Suprapubic skin (tissue), 4 donors: ENCODE results near the gene ETFRF1.

Experiments
- EP300 ChIP-seq: sonication (generic); formaldehyde crosslinking; IDR thresholded peaks from one replicate; pipeline ENCODE4 v1.6.1; 2017; ENCODE audit warnings: antibody characterized with exemption
- POLR2A ChIP-seq, 2 donors: fragments of 450-650 bp; IDR thresholded peaks; one replicate each; pipeline ENCODE4 v1.6.1; 2017; ENCODE audit warnings: antibody characterized with exemption in 2 of 2, mild to moderate bottlenecking in 2 of 2, moderate library complexity in 2 of 2
- POLR2AphosphoS5 ChIP-seq, 3 donors: sonication (generic); formaldehyde crosslinking; IDR thresholded peaks; one replicate each; pipeline ENCODE4 v1.6.1; 2017; ENCODE audit warnings: antibody characterized with exemption in 3 of 3
- TF ChIP-seq, protein P1 (sequence below), 2 donors: fragments of 200-600 bp in 1 of 2; fragments of 450-650 bp in 1 of 2; sonication (generic) in 1 of 2; IDR thresholded peaks; one replicate each; pipeline ENCODE4 v1.5.1; 2016 to 2019; ENCODE audit warnings: antibody characterized with exemption in 2 of 2, mild to moderate bottlenecking in 1 of 2, moderate library complexity in 1 of 2

DNA sequence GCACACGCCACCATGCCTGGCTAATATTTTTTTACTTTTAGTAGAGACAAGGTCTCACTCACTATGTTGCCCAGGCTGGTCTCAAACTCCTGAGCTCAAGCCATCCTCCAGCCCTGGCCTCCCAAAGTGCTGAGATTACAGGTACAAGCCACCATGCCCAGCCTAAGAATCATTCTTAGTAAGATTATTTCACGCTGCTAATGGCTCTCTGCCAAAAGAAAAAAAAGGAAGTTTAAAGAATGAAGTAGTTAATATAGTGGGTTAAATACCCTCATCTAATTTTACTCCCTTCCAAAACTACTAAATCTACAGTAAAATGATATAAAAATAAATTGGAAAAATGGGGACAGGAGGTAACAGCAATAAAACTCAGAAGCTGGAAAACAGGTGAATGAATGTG is 2.6 kb downstream of the ETFRF1 start:
- TF ChIP-seq, protein P1, sequence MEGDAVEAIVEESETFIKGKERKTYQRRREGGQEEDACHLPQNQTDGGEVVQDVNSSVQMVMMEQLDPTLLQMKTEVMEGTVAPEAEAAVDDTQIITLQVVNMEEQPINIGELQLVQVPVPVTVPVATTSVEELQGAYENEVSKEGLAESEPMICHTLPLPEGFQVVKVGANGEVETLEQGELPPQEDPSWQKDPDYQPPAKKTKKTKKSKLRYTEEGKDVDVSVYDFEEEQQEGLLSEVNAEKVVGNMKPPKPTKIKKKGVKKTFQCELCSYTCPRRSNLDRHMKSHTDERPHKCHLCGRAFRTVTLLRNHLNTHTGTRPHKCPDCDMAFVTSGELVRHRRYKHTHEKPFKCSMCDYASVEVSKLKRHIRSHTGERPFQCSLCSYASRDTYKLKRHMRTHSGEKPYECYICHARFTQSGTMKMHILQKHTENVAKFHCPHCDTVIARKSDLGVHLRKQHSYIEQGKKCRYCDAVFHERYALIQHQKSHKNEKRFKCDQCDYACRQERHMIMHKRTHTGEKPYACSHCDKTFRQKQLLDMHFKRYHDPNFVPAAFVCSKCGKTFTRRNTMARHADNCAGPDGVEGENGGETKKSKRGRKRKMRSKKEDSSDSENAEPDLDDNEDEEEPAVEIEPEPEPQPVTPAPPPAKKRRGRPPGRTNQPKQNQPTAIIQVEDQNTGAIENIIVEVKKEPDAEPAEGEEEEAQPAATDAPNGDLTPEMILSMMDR (IDR thresholded peaks at IDR 0.05): no peak
- TF ChIP-seq POLR2A (IDR thresholded peaks at IDR 0.05): no peak
- no peak for TF ChIP-seq POLR2AphosphoS5 (IDR thresholded peaks at IDR 0.05)
- TF ChIP-seq EP300: no peak
